ENCODE results near the gene CAB39L.

Gene CAB39L

DNA sequence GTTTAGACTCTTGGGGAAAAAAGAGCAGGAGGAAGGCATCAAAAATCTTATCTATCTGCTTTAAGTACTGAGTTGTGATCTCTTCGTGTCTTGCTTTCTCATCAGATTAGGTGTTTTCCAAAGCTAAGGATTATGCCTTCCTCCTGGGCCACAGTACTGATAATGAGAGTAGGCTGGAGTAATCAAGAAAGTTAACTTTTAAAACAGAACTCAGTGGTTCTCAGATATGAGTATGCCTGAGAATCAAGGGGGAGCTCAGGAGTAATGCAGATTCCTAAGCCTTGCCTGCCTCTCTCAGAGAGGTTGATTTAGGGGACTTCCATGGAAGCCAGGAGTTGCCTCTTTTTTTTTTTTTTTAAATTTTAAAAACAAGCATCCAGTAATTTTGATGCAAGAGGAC is 172.6 kb downstream of the CAB39L start:
- no peak for DNase-seq

DNA sequence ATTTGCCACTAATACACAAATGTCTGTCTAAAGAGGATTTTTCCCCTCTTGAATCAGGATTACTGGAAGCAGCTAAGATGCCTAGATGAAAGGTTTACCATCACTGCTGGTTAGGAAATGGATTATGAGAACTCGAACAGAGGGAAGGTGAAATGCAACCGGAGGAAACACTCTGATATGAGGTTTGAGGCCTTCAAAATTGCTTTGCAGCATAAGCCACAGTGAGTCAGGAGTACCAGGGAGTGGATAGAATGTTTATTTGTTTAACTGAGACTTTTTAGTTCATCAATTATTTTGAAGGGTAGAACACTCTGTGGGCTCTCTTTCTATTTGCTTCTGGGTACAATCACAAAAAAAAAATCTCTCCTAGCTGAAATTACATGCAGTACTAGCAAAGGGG is 178.0 kb downstream of the CAB39L start:
- DNase-seq: no peak

DNA sequence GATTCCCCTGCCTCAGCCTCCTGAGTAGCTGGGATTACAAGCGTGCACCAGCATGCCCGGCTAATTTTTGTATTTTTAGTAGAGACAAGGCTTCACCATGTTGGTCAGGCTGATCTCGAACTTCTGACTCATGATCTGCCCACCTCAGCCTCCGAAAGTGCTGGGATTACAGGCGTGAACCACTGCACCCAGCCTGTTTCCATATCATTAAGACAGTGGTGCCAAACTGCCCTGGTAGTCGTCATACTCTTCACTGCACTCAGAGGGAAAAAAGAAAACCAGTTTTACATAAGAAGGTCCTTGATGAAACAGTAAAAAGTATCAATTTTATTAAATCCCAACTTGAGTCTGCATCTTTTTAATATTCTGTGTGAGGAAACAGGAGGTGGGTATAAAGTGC is 181.2 kb downstream of the CAB39L start:
- DNase-seq: no peak

DNA sequence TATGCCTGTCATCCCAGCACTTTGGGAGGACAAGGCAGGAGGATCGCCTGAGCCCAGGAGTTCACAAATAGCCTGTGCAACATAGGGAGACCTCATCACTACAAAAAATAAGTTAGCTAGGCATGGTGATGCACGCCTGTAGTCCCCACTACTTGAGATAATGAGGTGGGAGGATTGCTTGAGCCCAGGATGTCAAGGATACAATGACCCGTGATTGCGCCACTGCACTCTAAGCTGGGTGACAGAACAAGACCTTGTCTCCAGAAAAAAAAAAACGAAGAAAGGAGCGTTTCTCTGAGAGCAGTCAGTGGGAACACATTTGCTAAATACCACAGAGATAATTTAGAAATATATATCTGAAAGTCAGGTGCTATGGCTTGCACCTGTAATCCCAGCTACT is 184.3 kb downstream of the CAB39L start:
- no peak for DNase-seq
